ENCODE data around the gene CNOT4. TPM values are rescaled to one million over a fixed set of nuclear protein-coding genes. Genes with fewer than 3 reads are reported as not detected.

Gene CNOT4
- polyA plus RNA-seq, 2 of the 4 experiments (the other 2 are of a cell fraction): 10.0 to 16.4 TPM

DNA sequence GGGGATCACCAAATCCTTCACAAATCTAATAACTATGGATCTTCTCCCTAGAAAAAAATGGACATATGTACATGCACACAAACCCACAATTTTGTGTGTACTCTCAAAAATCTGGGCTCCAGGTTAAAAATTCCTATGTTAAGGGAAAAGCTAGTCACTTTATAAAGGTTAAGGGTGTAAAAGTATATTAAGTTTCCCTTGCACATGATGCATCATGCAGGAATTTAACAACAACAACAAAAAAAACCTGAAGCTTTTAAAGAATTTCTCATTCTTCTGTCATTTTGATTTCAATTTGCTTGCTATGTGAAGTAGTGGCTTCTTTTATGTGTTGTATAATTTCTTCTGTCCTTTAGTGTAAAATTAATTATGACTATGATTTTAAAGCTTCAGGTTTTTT lies 123.7 kb downstream of the CNOT4 start (continued):
- TF ChIP-seq REST (IDR thresholded peaks at IDR 0.05) (no peak), MAFK (IDR thresholded peaks at IDR 0.05; ENCODE audit: partially characterized antibody) (no peak)

GRCh38 chr7:135385209-135385608 lies 124.7 kb downstream of the CNOT4 start:
- no peaks in the 10 kb centered on the region for H3K9me3 ChIP-seq
- ChIA-PET POLR2A (no interaction called here), CTCF (no interaction called here)
- no peak overlapping the region for H3K4me2 ChIP-seq
- H3K4me3 ChIP-seq: no peak overlapping the region
- H3K27ac ChIP-seq: no peak overlapping the region
- TF ChIP-seq POLR2A (IDR thresholded peaks at IDR 0.05; ENCODE audit: low read length) (no peak), BHLHE40 (IDR thresholded peaks at IDR 0.05; ENCODE audit: low read depth, low read length) (no peak), ZC3H11A (IDR thresholded peaks at IDR 0.05) (no peak), JUN (IDR thresholded peaks at IDR 0.05) (no peak), CTCF (IDR thresholded peaks at IDR 0.05) (no peak), EHMT2 (IDR thresholded peaks at IDR 0.05; ENCODE audit: low read depth) (no peak), PBX3 (IDR thresholded peaks at IDR 0.05) (no peak), PHF8 (IDR thresholded peaks at IDR 0.05; ENCODE audit: borderline replicate concordance, low read depth) (no peak), SMC3 (IDR thresholded peaks at IDR 0.05) (no peak), MYC (IDR thresholded peaks at IDR 0.05; ENCODE audit: borderline replicate concordance, low read length) (no peak), MAX (IDR thresholded peaks at IDR 0.05) (no peak), ZFP36 (IDR thresholded peaks at IDR 0.05; ENCODE audit: borderline replicate concordance, partially characterized antibody) (no peak), ZSCAN20 (CRISPR knock-in tag; IDR thresholded peaks at IDR 0.05) (no peak), ESRRA (IDR thresholded peaks at IDR 0.05; ENCODE audit: borderline replicate concordance, low read length) (no peak), ZNF302 (CRISPR knock-in tag; IDR thresholded peaks at IDR 0.05) (no peak), HDAC2 (IDR thresholded peaks at IDR 0.05) (no peak), EHF (CRISPR knock-in tag; IDR thresholded peaks at IDR 0.05) (no peak)
- TF ChIP-seq, protein P1, sequence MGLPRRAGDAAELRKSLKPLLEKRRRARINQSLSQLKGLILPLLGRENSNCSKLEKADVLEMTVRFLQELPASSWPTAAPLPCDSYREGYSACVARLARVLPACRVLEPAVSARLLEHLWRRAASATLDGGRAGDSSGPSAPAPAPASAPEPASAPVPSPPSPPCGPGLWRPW (IDR thresholded peaks at IDR 0.05): no peak
- TF ChIP-seq, protein P2, sequence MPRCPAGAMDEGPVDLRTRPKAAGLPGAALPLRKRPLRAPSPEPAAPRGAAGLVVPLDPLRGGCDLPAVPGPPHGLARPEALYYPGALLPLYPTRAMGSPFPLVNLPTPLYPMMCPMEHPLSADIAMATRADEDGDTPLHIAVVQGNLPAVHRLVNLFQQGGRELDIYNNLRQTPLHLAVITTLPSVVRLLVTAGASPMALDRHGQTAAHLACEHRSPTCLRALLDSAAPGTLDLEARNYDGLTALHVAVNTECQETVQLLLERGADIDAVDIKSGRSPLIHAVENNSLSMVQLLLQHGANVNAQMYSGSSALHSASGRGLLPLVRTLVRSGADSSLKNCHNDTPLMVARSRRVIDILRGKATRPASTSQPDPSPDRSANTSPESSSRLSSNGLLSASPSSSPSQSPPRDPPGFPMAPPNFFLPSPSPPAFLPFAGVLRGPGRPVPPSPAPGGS (IDR thresholded peaks at IDR 0.05): no peak
- TF ChIP-seq, protein P3, sequence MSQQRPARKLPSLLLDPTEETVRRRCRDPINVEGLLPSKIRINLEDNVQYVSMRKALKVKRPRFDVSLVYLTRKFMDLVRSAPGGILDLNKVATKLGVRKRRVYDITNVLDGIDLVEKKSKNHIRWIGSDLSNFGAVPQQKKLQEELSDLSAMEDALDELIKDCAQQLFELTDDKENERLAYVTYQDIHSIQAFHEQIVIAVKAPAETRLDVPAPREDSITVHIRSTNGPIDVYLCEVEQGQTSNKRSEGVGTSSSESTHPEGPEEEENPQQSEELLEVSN (IDR thresholded peaks at IDR 0.05; ENCODE audit: borderline replicate concordance, low read depth): no peak
- FAIRE-seq: no peak
- no peak for ATAC-seq
- DNase-seq (ENCODE audit: low read depth in 1 of 2, low spot score in 1 of 2): no peak
- no peaks in the 10 kb centered on the region for H3K4me1 ChIP-seq
- WGBS (ENCODE audit: missing lambda C conversion rate): 71% methylated on average over 3 of the region's 3 CpGs
